HG03439 (cell line): ENCODE measurements around the gene MOB3B.
"Not testable (repeated sequence)": the region's sequence is repeated elsewhere in the genome, so short reads cannot be mapped to it uniquely, and the experiment has no call there.

Source experiments
- ATAC-seq: cut with Tn5 transposase; IDR thresholded peaks from one replicate; pipeline ENCODE4 v1.9.1; 2021; ENCODE audit warnings: mild to moderate bottlenecking, moderate library complexity; ENCODE audit not compliant: unreplicated experiment

The MOB3B gene

DNA sequence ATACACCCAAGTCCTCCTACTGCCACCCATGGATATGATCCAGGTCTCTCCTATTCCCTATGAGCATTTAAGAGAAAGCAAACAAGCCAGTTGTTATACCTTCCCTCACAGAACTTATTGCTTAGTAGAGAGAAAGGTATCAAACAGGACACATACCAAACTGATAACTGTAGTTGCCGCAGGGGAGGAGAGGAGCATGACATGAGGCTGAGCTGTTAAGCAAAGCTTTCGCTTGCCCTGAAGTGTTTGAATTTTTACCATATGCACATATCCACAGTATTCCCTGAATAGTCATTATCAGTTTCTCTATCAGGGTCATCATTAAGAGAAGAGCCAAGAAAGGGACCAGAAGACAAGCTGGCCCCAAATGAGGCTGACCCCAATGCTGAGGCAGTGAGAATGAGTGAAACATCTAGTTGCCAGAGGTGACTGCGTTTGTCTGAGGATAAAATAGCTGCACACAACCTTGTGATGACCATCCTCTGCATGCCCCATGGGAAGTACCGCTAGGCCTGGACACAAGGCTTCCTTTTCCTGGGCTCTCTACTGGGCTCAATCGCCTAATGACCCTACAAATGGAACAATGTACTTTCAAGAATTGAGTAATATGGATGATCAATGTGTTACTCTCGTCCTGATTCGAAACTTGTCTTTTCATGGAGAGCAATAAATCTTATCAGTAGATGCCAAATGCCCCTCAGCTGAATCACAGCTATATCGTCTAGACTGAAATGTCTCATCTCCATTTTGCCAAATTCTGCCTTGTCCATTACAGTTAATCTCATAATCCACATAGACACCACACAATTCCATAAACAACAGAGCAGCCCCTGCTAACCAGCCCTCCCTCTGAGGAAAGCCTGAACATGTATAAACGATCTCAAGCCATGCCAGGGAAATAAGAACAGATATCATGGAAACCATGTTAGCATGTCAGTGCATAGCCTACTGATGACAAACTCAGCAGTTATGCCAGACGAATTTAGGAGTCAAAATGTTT, 9.8 kb downstream of the MOB3B start:
- no peak for ATAC-seq

DNA sequence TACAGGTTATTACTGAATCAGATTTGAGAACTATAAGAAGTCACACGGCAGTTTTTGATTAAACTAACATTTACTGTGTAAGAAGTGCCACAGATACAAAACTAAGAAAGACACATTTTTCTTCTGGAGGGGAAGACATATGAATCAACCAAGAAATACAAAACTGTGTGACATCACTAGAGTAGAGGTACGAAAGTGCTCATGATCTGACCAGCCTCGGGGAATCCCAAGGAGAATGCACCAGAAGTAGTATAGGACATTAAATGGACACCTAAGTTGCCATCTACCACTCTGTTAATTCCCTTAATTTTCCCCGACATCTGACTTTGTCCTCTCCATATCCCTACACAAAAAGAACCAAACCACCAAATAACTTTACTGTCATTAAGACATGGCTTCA, 10.8 kb downstream of the MOB3B start:
- no peak for ATAC-seq

DNA sequence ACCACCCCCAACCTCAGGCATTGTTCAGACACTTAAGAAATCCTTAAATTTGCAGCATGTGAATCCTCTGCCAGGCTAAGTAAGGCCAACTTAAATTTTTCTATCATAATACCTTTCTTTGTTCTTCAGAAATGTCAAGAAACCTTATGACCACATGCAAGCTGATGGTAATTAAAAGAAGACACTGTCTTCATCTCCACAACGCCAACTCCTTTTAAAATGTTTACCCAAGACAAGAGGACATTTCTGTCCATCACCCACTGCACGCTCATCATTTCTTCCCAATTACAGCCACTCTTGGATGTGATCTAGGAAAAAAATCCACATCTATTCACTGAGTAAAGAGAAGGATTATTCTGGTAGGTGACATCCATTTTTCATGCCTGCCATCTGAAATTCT, 11.6 kb downstream of the MOB3B start:
- ATAC-seq = no peak

DNA sequence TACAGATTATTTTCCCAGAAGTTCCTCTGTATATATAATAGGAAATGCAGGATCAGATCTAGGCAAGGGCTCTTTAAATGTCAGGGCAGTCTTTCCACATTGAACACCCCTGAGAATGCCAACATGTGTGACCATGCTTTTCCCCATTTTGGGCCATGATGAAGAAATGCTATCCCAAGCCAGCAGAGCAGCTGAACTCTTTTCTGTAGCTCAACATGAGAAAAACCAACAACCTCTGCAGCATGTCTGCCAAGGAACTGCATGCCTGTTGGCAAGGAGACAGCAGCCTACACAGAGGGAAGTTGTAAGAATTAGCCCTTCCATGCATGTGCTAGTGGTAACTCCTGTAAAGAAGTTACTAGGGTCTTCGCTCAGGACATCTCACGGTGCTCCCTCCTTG, 15.1 kb downstream of the MOB3B start:
- no peak for ATAC-seq

DNA sequence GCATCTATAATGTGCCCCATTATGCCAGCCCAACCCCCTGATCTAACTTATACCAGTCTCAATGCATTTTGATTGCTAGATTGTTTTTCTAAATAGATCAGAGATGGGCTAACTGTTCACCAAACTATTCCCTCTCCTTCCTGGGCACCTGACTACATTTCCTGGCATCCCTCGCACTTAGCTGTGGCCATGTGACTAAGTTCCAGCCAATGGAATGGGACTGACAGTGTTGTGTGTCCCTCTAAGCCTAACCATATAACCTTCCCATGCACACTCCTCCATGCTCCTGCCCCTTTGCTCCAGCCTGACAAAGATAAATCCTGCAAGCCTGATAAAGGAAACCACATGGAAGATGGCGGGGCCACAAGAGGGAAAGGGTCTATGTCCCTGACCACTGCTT, 17.8 kb downstream of the MOB3B start:
- no peak for ATAC-seq

DNA sequence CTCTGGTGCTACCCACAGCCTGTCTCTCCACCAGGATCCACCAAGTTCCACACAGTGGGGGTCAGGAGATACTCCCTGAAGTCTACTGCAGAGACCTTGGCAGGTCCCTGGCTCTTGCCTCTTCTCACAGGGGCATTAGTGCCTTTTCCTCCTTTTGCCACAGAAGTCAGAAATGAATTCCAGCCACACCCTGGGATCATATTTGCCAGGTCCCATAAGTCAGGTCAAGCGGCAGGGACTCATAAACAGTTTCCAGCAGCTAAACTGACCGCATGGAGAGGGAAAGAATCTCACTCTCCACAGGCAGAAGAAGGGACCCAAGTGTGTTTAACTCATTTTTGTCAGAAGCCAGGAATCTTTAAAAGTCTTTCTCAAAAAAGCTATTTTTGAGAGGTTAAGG, 18.8 kb downstream of the MOB3B start:
- ATAC-seq = no peak

DNA sequence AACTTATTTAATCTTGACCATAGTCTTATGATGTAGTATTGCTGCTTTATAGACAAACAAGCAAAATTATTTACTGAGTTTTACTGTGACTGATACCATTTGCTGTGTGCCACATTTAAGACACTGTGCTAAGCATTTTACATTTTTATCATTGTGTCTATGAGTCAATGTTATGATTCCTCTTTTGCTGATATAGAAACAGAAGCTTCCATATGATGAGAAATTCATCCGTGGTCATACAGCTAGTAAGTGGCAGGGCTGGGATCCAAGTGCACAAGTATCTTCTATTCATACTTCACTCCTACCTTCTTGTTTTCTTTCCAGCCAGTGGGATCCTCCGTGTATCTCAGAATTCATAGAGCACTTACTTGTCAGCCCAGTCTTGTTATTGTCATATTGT, 22.6 kb downstream of the MOB3B start:
- ATAC-seq = no peak

DNA sequence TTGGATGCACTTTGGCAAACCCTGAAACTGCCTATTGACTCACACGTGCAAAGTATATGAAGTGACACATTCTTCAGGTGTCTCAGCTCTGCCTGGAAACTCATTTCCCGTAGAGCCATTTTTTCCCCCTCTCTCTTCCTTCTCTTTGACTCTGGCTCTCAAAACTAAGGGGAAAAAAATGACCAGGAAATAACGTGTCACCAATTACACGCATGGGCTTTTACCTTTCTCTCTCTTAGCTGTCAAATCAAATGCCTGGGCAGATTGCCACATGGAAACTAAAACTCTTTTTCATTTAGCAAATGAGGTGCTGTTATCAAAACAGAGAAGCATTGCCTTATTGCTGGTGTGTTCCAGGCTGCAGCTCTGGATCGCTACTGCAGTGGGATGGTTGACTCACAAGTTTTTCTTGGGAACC, 23.9 kb downstream of the MOB3B start:
- ATAC-seq = no peak

DNA sequence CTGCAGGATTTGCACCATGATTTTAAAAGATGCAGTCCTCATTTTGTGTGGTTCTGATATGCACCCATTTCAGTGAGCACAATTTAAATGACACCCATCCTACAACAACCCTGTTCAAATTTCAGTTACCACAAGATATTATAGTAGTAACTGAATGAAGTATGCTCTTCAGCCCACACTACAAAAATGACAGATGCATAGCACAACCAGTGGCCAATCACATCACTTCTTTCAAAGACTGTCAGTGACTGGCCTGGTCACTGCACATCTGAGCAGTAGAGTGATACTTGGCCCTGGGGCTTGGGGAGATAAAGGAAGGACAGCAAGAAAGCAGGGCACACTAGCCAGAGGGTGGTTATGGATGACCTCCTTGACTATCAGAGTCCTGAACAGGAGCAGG, 25.4 kb downstream of the MOB3B start:
- ATAC-seq = no peak

DNA sequence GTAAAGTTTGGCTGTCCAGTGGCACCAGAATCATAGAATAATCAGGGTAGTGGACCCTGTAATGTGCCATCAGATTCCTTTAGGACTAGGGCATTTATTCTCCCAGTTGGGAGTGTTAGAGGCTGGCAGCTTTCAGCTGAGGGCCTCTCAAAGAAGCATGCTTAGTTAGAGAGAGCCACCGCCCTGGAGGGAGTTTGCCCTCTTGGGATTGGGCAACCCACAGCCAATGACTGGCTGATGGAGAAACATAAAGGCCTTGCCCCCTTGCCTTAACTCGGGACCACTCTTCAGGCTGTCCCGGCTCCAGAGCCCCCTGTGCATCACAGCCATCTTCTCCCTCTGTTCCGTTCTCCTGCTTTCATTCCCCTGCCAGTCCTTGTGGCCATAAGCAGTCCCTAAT, 26.0 kb downstream of the MOB3B start:
- no peak for ATAC-seq

DNA sequence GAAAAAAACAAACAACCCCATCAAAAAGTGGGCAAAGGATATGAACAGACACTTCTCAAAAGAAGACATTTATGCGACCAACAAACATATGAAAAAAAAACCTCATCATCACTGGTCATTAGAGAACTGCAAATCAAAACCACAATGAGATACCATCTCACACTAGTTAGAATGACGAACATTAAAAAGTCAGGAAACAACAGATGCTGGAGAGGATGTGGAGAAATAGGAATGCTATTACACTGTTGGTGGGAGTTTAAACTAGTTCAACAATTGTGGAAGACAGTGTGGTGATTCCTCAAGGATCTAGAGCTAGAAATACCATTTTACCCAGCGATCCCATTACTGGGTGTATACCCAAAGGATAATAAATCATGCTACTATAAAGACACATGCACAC, 28.7 kb downstream of the MOB3B start:
- not testable (repeated sequence) for ATAC-seq

DNA sequence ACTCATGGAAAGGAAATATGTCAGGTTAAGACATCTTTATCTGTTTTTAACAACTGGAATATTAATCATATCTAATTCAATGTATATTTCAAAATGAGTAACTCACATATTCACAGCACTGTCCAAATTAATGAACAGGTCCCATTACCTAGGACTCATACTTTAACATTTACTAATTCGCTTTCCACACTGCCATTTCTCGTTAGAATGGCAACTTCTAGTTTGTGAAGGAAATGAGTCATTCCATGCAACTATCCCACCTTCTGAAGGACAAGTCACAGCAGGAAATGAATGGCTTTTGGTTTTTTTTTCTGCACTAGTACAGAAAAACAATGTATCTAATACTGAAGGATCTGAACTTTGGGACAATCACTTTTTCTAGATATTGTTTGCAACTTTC, 30.2 kb downstream of the MOB3B start:
- no peak for ATAC-seq

DNA sequence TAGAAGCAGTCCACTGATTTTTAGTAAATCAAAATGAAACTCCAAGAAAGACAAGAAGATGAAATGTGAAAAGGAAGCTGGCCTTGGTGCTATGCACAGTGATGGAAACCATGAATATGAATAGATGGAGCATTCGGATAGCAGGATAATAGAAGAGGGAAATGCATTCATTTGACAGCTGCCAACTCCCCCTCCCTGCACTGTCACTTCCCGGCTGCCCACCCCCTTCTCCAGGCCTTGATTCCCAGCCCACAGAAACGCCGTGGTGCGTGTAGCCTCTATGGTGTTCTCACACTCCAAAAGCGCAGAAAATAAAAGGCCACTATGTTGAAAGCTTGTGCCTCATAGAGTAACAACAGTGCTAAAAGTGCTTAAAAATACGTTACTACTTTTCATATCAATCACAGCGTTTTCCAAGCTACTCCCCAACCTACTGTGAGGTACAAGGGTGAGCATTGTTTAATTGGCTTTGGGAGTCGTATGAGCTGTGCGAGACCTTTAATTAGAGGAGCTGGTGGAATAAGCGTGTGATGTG, 31.7 kb downstream of the MOB3B start:
- ATAC-seq = no peak

DNA sequence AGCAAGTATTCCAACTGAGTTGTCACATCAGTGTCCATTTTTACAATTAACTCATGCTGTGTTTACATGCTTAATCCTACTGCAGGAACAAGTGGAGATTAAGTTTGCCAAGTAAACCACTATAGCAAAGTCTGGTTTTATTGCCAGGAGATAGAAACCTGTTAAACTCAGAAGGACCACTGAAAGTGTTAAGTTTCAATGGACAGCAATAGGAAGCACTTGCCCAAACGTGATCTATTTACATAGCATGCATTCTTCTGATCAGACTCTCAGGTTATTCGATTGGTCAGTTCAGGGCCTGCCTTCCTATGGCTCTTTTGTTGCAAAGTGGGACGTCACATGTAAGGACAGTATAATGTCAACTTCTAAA, 33.5 kb downstream of the MOB3B start:
- ATAC-seq = no peak

DNA sequence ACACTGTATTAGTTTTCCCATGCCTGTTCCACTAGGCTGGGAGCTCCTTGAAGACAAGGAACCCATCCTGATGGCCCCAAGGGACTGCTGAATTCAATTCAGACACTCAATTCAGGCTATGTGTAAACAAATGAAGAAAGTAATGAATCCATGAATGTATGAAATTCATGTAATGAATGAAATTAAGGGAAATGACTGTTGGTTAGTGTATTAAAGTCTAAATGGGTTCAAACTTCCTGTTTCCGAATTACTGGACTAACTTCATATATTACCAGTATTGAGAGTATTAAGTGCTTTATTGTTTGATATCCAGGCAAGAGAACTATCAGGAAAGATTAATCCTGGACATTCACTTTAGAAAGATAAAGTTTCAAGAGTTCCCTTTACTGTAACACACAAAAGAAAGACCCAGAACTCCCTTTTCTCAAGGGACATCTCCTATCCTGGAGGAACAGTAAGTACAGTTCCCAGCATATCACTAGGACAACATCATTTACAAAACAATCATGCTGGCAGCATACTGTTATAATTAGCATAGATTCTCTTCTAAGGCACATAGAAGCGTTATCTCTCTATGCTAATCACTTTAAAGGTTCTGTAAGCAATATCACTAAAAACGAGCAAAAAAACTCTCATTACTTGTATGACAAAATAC, 34.0 kb downstream of the MOB3B start:
- ATAC-seq = no peak

DNA sequence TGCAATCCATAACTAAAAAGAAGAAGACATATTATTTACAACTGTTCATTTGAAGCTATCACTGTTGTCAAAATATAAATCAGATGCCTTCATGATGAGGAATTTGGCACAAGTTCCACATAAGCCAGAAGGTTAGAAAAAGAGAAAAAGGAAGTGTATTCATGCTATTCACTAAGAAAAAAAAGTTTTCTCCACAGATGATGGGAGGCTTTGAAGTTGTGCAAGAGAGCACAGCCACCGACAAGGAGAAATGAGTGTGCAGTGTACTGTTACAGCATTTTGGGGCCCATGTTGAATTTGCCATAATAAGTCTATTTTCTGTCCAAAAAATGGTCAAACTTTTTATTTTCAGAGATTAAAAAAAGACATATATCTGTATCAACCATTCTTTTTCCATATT, 38.5 kb downstream of the MOB3B start:
- ATAC-seq = no peak

DNA sequence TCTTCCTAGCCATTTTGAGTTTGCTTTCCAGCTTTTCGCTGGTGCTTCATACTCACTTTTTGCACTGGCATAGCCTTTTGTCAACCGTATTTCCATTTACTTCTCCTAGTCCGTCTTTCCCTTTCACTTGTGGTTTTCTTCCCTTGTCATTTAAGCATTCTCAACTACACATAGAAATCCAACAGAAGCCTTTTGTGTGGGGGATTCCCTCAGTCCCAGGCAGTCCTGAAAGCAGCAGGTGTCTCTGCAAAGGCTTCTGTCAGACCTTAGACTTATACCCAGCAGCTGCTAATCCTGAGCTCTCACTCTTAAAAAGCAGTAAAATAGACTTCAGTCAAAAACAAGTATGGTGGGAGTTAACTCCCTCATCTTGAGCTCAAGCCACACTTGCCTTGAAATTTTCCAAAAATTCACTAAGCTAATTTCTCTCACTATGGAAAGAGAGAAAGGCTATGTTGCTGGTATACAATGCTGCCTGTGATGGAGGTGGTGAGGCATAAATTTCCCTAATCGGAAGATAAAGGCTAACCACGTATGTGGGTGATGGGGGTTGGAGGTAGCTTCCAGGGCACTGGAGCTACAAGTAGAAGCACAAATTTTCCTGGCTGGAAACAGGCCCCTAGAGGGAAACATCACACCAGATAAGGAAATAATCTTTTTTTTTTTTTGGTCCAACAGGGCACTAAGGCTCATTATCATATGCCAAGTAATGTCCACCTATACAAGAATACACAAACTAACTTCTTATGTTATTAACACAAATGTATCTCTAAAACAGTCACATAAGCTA, 40.3 kb downstream of the MOB3B start:
- peak; percentile 67 for ATAC-seq

DNA sequence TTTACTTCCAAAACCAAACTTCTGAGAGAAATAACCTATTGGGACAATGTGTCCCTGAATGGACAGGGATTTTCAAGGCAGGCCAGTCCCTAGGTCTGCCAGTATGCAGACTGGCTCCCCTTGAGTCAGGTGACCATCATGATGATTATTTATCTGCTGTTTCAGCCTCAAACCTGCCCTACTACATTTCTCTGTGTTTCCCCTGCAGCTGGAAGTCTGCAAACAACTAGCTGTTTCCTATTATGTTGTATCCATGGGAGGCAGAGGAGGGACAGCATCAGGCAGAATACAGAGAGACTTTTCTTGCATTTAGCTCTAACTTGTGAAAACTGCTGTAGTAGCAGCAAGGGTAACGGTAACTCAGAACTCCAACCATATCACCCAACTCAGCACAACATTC, 41.7 kb downstream of the MOB3B start:
- no peak for ATAC-seq

DNA sequence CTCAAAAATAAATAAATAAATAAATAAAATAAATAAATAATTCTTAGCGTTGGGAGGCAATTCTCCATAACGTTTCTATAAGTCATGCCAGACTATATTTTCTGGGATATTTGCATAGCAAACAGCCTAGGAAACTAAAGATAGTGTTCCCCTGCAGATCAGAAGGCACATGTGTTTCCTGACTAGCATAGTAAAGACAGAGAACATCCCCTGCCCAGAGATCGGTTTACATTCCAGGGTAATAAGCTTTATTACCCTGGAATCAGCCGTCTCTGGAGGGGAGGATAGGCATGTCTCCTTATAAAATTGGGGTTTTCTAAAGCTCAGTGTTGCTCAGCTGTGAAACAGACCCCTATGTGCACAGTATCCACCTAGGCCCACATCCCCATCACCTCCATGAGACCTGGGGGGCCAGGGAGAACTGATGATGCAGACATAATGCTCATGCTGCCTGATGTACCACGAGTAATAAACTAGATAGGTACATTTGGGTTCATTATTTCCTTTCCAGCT, 42.4 kb downstream of the MOB3B start:
- ATAC-seq = no peak

DNA sequence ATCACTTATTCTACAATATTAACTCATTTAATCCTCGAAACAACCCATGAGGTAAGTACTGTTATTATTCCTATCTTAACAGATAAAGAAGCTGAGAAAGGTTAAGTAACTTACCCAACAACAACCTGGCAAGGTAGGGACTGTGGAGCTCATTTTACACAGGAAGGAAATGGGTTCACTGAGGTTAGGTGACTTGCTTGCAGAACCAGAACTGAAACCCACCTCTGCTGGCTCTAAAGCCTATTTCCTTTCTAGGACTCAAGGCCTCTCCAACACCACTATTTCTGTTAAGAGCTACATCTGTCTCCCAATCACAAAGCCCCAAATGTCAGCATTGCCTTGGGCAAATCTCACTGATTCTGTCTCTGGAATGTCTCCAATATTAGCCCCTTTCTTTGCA, 44.5 kb downstream of the MOB3B start:
- ATAC-seq = peak; percentile 83

DNA sequence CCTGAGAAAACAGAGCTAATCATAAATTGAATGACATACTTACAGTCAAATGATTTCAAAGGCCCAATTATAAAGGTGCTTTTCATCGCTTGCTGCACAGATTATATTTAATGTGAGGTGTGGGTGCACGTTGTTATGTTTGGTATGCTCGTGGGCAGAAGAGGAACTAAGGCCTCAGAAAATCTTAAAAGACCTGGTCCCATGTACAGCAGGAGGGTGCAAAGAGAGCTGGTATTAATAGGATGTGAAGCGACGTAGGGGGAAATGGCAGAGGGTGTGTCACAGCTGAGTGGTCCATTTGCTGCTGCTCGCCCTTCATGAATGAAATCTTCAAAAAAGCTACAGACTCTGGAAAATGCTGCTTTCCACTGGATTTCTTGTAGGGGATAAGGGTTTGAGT, 46.0 kb downstream of the MOB3B start:
- no peak for ATAC-seq
